ENCODE data around the gene NBAS. TPM values are rescaled to one million over a fixed set of nuclear protein-coding genes. Genes with fewer than 3 reads are reported as not detected.

The NBAS gene
- total RNA-seq, 2 experiments from 2014 or later: 24.3 to 25.5 TPM

DNA sequence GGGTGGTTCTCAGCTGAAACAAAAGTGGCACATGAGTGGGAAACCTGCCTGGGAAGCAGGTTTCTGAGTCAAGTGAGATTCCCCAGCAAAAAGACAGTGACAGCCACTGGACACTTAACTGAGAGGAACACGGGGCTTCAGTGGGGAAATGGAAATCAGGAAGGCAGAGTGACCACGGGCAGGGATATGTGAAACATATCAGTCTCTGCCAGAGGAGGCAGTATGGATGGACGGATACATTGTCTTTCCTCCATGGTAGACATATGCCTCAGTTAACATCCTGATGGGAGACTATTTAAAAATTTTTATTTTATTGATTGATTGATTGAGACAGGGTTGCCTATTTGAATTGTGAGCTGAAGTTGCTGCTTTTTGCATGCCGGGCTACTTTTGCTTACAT lies 292.1 kb downstream of the NBAS start:
- ATAC-seq (ENCODE audit: poor library complexity) (no peak), DNase-seq (no peak)
- intact Hi-C loops (cut with DNase I, micrococcal nuclease): no loop called here
- ChIA-PET CTCF (no interaction called here), POLR2A (no interaction called here)
- TF ChIP-seq, protein P1, sequence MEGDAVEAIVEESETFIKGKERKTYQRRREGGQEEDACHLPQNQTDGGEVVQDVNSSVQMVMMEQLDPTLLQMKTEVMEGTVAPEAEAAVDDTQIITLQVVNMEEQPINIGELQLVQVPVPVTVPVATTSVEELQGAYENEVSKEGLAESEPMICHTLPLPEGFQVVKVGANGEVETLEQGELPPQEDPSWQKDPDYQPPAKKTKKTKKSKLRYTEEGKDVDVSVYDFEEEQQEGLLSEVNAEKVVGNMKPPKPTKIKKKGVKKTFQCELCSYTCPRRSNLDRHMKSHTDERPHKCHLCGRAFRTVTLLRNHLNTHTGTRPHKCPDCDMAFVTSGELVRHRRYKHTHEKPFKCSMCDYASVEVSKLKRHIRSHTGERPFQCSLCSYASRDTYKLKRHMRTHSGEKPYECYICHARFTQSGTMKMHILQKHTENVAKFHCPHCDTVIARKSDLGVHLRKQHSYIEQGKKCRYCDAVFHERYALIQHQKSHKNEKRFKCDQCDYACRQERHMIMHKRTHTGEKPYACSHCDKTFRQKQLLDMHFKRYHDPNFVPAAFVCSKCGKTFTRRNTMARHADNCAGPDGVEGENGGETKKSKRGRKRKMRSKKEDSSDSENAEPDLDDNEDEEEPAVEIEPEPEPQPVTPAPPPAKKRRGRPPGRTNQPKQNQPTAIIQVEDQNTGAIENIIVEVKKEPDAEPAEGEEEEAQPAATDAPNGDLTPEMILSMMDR (IDR thresholded peaks at IDR 0.05): no peak
- H3K27ac Mint-ChIP-seq: no peak overlapping the region
- Histone ChIP-seq H3K36me3 (ENCODE audit: insufficient read depth, low read length) (peaks cover 26% of the 10 kb centered on the region), H3K4me3 (ENCODE audit: low read length) (no peak overlapping the region), H3K9me3 (ENCODE audit: control insufficient read depth in 1 of 2, insufficient read depth in 1 of 2, low read length in 2 of 2) (no peaks in the 10 kb centered on the region), H3K27ac (ENCODE audit: low read depth in 1 of 2, low read length in 2 of 2) (no peak overlapping the region), H3K4me1 (ENCODE audit: insufficient read depth, low read length) (no peaks in the 10 kb centered on the region), H3K27me3 (ENCODE audit: control insufficient read depth in 1 of 2, insufficient read depth in 2 of 2, low read length in 2 of 2) (no peaks in the 10 kb centered on the region)
- peaks cover 79% of the 10 kb centered on the region for H3K36me3 Mint-ChIP-seq (ENCODE audit: low read depth)
- H3K4me1 Mint-ChIP-seq (ENCODE audit: low read depth): no peaks in the 10 kb centered on the region
- H3K27me3 Mint-ChIP-seq: no peaks in the 10 kb centered on the region
- H3K4me3 Mint-ChIP-seq: no peak overlapping the region
- no peaks in the 10 kb centered on the region for H3K9me3 Mint-ChIP-seq

GRCh38 chr2:15265889-15266288 lies 295.2 kb downstream of the NBAS start:
- no peaks in the 10 kb centered on the region for H3K4me1 ChIP-seq (ENCODE audit: insufficient read depth, low read length)
- Mint-ChIP-seq H3K27ac (no peak overlapping the region), H3K4me1 (ENCODE audit: low read depth) (no peaks in the 10 kb centered on the region), H3K36me3 (ENCODE audit: low read depth) (peaks cover 87% of the 10 kb centered on the region), H3K27me3 (no peaks in the 10 kb centered on the region), H3K9me3 (peaks cover 4% of the 10 kb centered on the region), H3K4me3 (no peak overlapping the region)
- ChIA-PET POLR2A (no interaction called here), CTCF (no interaction called here)
- peaks cover 0 to 2% of the 10 kb centered on the region in 2 experiments for H3K9me3 ChIP-seq (ENCODE audit: control insufficient read depth in 1 of 2, insufficient read depth in 1 of 2, low read length in 2 of 2)
- ATAC-seq (ENCODE audit: poor library complexity) (no peak), DNase-seq (no peak)
- H3K36me3 ChIP-seq (ENCODE audit: insufficient read depth, low read length): peaks cover 16% of the 10 kb centered on the region
- intact Hi-C loops (cut with DNase I, micrococcal nuclease): no loop called here
- no peak overlapping the region for H3K27ac ChIP-seq (ENCODE audit: low read depth in 1 of 2, low read length in 2 of 2)
- H3K27me3 ChIP-seq (ENCODE audit: control insufficient read depth in 1 of 2, insufficient read depth in 2 of 2, low read length in 2 of 2): no peaks in the 10 kb centered on the region
- TF ChIP-seq, protein P1 (IDR thresholded peaks at IDR 0.05): no peak
- H3K4me3 ChIP-seq (ENCODE audit: low read length): no peak overlapping the region

GRCh38 chr2:15263976-15264685 lies 297.0 kb downstream of the NBAS start:
- Mint-ChIP-seq H3K36me3 (ENCODE audit: low read depth) (peaks cover 92% of the 10 kb centered on the region), H3K4me3 (no peak overlapping the region), H3K9me3 (peaks cover 7% of the 10 kb centered on the region), H3K4me1 (ENCODE audit: low read depth) (no peaks in the 10 kb centered on the region), H3K27ac (no peak overlapping the region), H3K27me3 (no peaks in the 10 kb centered on the region)
- DNase-seq: no peak
- intact Hi-C loops (cut with DNase I, micrococcal nuclease): no loop called here
- ATAC-seq (ENCODE audit: poor library complexity): no peak
- H3K9me3 ChIP-seq (ENCODE audit: control insufficient read depth in 1 of 2, insufficient read depth in 1 of 2, low read length in 2 of 2): peaks cover 2 to 8% of the 10 kb centered on the region in 2 experiments
- H3K4me1 ChIP-seq (ENCODE audit: insufficient read depth, low read length): no peaks in the 10 kb centered on the region
- no peak overlapping the region for H3K4me3 ChIP-seq (ENCODE audit: low read length)
- ChIA-PET CTCF (interaction anchor here (1.5 kb wide), 1 partner anchor 12 kb away, joined by 3 read pairs; no protein-coding TSS in a partner anchor), POLR2A (no interaction called here)
- no peaks in the 10 kb centered on the region for H3K27me3 ChIP-seq (ENCODE audit: control insufficient read depth in 1 of 2, insufficient read depth in 2 of 2, low read length in 2 of 2)
- peaks cover 22% of the 10 kb centered on the region for H3K36me3 ChIP-seq (ENCODE audit: insufficient read depth, low read length)
- no peak overlapping the region for H3K27ac ChIP-seq (ENCODE audit: low read depth in 1 of 2, low read length in 2 of 2)
- TF ChIP-seq, protein P1 (IDR thresholded peaks at IDR 0.05): no peak

All from CD4-positive, alpha-beta T cell (primary cell).